HG03575 (cell line): ENCODE results near the gene PDE9A.
"Not testable (repeated sequence)": the region's sequence is repeated elsewhere in the genome, so short reads cannot be mapped to it uniquely, and the experiment has no call there.

Experiments used
- ATAC-seq: cut with Tn5 transposase; IDR thresholded peaks from one replicate; pipeline ENCODE4 v1.9.1; 2021; ENCODE audit not compliant: unreplicated experiment, insufficient number of reproducible peaks, low FRiP score; ENCODE audit errors: extremely low read depth

PDE9A gene

DNA sequence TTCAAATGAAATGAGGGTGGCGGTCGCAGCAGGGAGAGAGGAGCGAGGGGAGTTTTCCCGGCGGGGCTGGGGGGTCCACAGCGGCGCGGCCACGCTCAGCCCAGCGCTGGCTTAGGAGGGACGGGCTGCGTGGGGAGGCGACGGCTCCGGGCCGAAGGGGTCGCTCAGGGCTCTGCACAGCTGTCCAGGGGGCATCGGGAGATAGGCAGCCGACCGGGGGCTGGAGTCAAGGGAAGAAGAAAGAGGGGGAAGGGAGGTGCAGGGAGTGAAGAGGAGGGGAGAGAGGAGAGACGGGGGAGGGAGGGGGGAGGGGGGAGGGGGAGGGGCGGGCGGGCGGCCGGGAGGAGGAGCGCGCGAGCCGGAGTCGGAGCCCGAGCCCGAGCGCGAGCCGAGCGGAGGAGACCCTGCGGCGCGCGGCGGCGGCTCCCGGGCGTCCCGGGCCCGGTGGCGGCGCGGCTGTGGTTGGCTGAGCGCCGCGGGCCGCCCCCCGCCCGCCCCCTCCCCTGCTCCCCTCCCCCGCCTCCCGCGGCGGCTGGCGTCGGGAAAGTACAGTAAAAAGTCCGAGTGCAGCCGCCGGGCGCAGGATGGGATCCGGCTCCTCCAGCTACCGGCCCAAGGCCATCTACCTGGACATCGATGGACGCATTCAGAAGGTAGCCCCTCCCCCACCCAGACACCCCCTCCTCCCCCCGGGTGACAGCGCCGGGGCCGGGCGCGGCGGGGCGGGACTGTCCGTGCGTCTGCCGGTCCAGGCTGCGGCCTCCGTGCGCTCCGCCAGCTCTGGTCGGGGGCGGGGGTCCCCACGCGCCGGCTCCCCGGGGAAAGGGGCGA lies at the start of gene PDE9A:
PDE9A (plus strand) TSS at position 391 of the 831 bp plus-strand sequence; CDS start at position 585, 194 bp downstream.
- no peak for ATAC-seq

DNA sequence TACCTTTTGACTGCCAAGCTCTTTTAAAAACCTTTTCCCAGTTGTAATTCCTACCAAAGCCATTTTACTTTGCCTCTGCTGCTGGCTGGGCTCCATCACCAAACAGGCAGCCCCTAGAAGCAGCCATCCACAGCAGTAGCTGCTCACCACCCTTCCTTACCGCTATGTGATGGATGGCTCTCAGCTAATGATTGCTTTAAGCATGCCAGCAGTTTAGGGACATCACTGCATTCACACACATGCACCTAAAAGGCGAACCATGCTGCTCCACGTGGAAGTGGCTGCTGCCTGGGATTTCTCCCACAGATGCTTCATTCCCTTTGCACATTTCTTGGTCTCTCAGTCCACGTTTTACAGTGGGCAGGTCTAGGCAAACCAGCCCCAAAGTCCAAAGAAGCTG lies 46.3 kb upstream of the PDE9A start:
- ATAC-seq = no peak

DNA sequence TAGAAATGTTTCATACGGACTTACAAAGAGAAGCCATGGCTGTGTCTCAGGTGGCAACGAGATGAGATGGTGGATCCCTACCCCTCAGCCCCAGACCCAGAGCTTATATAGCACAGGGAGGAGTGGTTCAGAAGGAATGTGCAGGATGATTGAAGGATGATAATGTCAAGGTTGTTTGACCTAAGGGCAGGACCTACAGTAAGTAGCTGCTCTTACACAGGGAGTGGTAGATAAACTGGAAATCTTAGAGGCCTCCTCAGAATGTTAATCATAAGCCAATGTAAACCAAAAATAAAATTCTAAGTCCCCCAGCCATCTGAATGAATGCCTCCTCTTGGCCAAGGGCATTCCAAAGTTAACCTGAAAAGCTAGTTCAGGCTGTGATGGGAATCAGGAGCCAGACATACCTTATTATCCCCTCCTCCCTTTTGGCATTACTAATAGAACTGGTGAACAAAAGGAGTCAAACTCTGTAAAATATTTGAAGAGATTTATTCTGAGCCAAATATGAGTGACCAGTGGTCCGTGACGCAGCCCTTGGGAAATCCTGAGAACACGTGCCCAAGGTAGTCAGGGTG lies 45.8 kb upstream of the PDE9A start:
- no peak for ATAC-seq

DNA sequence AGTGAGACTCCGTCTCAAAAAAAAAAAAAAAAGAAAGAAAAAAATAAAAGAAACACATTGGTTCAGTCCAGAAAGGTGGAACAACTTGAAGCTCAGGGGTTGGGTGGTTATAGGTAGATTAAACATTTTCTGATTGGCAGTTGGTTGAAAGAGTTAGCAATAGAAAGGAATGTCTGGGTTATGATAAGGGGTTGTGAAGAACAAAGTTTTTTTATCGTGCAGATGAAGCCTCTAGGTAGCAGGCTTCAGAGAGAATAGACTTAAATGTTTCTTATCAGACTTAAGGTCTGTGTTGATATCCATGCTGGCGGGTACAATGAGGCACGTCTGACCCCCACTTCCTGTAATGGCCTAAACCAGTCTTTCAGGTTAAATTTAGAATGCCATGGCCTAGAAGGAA lies 45.0 kb upstream of the PDE9A start:
- no peak for ATAC-seq

DNA sequence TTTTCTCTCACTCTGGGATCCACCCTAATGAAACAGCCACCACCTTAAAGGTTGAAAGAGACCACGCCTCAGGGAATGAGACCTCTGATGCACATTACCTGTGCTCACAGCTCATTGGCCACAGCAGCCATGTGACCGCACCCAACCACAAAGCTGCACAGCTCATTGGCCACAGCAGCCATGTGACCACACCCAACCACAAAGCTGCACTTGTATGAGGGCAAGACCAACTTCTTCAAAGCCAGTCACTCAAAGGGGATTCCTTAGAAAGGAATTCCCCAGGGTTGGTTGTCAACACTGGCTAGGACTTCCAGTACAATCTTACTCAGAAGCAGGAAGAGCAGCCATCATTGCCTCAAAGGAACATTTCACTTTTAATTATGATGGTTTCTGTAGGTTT lies 43.6 kb upstream of the PDE9A start:
- no peak for ATAC-seq

DNA sequence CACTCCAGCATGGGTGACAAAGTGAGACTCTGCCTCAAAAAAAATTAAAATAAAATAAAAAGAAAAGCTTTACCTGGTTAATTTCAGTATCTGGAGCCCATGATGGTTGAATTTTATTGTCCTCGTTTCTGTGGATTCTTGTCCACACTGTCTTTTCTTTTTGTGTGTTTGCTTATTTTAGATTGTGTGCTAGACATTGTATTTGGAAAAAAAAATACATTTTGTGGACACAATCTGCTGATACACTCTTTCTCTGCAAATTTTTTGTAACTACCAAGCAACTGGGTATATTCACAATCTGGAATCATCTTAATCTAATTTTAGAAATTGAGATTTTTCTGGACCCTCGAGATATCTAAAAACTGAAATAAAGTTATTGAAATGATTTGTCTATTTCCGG lies 41.6 kb upstream of the PDE9A start:
- ATAC-seq = no peak

DNA sequence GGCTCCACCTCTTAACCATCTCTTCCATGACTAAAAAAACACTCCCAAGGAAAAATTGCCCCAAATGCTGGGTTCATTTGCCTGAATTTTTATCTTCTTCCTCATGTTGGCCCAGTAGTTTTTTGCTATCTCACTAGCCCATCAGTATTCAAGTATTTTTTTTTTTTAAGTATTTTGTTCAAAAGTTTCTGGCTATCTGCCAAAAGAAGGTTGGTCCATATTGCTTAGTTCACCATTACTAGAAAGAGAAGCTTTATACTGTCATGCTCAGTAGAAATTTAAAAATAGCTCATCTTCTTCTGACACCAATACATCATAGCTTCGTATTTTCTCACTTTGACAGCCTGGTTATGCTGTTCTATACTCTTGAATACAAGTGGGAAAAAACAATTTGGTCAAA lies 41.0 kb upstream of the PDE9A start:
- no peak for ATAC-seq

DNA sequence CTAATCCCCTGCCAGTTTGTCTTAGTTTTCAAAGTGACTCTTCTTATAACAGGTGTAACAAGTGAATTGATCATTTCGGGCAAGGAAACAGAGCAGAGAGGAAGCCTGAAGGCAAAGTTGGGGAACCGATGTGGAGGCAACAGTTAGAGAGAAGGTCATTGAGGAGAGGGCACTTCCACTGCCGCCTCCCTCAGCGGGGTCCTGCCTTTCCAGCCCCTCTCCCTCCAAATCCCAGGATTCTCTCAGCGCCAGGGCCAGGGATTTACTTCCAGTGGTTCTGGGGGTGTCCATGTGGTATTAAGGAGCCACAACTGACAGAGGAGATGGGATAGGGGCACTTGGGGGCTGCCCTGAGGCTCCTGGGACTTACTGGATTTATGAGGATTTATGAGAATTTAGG lies 39.7 kb upstream of the PDE9A start:
- no peak for ATAC-seq

DNA sequence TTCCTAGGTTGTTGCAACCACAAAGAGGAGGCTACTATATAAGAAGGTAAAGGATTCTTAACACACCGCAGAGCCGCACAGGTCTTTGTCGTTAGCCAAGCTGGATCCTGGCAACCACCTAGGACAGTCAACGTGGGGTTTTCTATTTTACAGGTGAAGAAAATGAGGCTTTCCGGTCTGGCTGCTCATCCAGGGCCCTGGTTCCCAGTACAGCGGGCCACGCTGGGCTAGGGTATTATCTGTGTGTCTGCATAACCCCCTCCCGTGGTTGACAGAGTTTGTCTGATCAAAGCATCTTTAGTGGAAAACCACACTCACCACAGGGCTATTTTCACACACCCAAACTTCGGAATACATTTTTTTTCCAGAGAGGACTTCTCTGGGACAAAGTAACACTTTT lies 39.0 kb upstream of the PDE9A start:
- no peak for ATAC-seq

DNA sequence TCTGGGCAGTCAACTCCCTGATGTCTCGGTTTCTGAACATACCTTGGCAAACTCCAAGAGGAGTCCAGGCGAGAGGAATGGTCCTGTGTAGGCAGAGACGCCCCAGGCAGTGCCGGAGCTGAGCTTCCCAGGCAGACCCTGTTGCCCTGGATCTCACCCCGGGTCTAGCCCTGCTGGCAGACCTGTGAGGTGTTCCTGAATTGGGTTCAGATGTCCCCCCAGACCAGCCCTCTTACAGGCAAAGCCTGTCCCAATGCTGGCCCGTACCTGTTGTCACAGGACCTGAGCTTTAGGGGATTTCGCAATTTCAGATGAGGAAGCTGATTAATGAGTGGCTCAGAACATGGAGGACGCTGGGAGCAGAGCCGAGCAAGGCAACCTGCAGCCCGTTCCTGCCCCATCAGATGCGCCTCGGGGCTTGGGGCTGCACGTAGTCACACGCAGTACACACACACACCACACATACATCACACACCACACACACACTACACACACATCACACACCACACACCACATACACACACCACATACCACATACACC lies 38.5 kb upstream of the PDE9A start:
- no peak for ATAC-seq

DNA sequence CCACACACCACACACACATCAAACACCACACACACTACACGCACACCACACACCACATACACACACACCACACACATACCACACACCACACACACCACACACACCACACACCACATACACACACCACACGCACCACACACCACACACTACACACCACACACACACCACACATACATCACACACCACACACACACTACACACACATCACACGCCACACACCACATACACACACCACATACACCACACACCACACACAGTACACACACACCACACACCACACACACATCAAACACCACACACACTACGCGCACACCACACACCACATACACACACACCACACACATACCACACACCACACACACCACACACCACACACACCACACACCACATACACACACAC lies 38.0 kb upstream of the PDE9A start:
- ATAC-seq = not testable (repeated sequence)

DNA sequence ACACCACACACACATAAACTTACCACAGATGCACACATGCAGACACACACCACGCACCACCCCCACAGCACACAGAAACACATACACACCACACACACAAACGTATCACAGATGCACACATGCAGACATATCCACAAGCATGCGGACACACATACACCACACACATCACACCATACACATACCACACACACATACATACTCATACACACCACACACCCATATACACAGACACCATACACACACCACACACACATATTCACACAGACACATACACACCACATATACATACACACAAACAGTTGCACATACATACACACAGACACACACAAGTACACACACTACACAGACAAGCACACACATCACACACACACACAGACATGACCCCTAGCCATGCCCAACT lies 37.5 kb upstream of the PDE9A start:
- no peak for ATAC-seq

DNA sequence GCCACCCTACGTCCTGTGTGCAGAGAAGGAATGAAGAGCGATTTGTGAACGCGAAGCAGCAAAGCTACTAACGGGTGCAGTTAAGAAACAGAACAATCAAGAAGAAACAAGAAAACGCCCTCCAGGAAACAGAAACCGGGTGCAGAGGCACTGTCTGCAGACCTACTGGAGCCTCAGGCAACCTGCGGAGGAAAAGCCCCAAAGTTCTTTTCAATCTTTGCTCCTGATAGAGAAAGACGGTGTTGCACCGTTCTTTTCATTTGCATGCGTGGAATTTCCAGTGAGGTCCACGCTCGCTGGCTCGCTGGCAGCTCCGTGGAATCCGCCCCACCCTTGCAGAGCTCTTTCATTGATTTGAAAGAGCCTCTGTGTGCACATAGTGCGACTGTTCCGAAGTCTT lies 37.0 kb upstream of the PDE9A start:
- ATAC-seq = no peak

DNA sequence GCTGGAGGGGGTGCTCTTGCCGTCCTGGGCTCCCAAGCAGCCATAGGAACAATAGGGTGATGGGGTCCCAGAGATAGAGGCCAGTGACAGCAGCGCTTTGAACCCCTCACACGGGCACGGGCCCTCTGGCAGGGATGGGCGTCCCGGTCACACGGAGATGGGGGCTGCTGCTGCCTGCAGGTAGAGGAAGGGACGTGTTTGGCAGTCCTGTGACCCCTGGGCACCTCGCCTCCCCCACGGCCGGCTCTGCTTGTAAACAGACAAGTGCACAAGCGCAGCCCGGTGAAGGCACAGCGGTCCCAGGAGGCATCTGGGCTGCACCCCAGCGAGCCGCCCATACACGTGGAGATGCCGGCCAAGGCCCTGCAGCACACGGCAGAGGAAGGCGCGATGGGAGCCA lies 36.5 kb upstream of the PDE9A start:
- ATAC-seq = no peak

DNA sequence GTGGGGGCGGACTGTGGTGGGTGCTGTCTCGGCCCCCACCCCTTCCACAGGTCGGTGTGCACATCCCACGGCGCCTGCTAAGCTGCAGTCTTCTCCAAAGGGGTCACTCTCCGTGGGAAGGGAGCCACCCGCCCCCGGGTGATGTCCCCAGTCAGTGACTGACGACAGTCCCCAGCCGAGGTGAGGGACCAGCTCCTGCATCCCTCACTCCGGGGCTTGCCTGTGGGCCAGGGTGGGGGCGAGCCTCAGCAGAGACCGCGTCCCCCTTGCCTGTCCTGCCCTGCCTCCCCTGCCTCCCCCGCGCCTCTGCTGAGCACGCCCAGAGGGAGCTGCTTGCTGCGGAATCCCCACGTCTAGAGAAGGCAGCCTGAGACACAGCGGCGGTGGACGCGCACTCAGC lies 35.9 kb upstream of the PDE9A start:
- no peak for ATAC-seq

DNA sequence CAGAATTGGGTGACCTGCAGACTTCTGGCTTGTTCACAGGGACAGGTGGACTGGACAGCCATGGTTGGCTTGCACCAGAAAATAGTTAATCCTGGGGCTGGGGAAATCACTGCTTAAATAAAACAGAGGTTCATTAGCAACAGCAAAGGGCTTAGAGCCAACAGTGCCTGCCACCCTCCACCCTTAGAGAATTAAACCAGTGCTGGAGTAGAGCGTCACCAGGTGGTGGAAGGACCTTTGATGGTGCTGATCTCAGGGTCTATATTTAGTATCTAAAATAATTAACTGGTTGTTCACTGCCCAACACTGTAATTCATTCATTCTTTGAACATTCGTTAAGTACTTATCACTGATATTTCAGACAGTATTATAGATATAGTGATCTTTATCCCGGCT lies 34.7 kb upstream of the PDE9A start:
- ATAC-seq = no peak

DNA sequence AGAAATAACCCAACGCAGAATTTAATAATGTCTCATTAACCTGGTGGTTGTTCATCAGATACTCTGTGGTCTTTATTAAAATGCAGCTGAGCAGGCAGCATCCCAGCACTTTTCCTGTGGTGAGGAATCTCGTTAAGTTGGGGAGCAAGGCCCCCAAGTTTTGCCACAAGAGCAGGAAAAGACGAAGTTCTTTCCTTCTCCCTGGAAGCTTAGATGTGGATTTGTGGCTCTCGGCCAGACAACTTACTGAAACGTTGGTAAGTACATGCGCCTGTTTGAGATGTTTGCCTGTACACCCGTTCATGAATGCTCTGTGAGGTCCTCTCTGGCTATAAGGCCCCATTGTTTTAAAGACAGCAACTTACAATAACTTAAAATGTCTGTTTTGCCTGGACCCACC lies 34.3 kb upstream of the PDE9A start:
- ATAC-seq = no peak

DNA sequence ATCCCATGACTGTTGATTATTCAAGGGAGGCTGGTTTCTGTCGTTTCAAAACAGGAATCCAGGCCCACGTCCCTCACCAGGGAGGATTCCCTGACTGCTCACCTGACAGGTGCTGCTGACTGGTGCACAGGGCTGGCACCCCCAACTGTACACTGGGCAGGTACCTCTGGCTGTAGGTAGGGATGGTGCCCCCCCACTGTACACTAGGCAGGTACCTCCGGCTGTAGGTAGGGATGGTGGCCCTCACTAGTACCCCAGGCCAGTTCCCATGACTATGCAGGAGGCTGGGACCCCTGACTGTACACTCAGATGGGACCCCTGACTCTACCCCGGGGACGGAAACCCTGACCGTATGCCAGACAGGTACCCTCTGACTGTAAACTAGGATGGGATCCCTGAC lies 33.6 kb upstream of the PDE9A start:
- ATAC-seq = no peak

DNA sequence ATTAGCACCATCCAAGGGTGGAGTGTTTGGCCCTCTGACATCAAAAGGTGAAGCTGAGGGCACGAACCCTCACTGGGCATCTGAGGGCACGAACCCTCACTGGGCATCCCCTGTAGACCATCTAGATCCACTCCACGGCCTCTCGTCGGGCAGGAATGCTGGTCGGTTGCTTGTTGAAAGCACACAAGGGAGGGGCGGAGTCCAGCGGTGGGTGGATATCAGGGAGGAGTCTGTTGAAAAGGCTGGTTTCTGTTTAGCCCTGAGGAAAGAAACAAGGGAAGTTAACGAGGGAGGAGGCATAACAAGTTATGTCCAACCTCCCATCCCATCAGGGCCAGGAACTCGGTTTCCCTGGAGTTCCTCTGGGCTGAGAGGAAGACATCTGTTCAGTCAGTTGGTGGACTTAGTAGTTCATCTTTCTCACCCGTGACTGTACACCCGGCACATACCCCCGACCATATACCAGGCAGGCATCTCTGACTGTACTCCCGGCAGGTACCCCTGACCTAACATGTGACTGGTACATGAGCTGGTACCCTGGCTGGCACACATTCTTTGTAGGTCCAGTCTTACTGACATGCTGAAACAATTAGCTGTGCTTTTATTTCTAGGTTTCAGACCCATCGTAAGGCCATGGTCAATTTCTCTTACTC lies 32.1 kb upstream of the PDE9A start:
- ATAC-seq = no peak

DNA sequence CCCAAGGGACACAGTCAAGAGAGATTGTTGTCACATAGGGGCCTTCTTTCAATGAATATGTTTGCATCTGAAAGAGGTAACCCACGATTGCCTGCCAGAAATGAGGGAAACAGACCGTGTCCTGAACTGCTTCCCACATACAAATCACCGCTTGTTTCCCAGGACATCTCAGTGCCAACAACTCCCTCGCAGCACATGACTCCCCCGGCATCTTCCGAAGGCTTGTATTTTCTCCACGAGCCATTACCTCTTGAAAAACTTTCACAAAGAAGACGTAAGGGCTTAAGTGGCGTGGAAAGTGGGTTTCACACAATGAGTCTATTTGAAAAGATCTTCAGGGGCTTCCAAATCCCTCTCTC lies 31.6 kb upstream of the PDE9A start:
- no peak for ATAC-seq
